Neural progenitor cell (in vitro differentiated cells): ENCODE data around the gene NAT8.
"Not testable (repeated sequence)": the region's sequence is repeated elsewhere in the genome, so short reads cannot be mapped to it uniquely, and the experiment has no call there.

ENCODE experiments used
- EZH2phosphoT487 ChIP-seq: fragments of 200-600 bp; sonication (generic); IDR thresholded peaks from 2 replicates; pipeline ENCODE4 v1.6.1; 2017; ENCODE audit warnings: antibody characterized with exemption
- TF ChIP-seq, protein P1 (sequence below): fragments of 200-600 bp; sonication (generic); IDR thresholded peaks from 2 replicates; pipeline ENCODE4 v1.5.1; 2017; ENCODE audit warnings: antibody characterized with exemption, mild to moderate bottlenecking

GRCh38 chr2:73669976-73670375 is 27.8 kb upstream of the NAT8 start:
- TF ChIP-seq, protein P1, sequence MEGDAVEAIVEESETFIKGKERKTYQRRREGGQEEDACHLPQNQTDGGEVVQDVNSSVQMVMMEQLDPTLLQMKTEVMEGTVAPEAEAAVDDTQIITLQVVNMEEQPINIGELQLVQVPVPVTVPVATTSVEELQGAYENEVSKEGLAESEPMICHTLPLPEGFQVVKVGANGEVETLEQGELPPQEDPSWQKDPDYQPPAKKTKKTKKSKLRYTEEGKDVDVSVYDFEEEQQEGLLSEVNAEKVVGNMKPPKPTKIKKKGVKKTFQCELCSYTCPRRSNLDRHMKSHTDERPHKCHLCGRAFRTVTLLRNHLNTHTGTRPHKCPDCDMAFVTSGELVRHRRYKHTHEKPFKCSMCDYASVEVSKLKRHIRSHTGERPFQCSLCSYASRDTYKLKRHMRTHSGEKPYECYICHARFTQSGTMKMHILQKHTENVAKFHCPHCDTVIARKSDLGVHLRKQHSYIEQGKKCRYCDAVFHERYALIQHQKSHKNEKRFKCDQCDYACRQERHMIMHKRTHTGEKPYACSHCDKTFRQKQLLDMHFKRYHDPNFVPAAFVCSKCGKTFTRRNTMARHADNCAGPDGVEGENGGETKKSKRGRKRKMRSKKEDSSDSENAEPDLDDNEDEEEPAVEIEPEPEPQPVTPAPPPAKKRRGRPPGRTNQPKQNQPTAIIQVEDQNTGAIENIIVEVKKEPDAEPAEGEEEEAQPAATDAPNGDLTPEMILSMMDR = not testable (repeated sequence)
- not testable (repeated sequence) for TF ChIP-seq EZH2phosphoT487
